Stomach (tissue), 9 donors: ENCODE data around the gene GNG7. TPM values are rescaled to one million over a fixed set of nuclear protein-coding genes. Genes with fewer than 3 reads are reported as not detected.
"Not testable (repeated sequence)": the region's sequence is repeated elsewhere in the genome, so short reads cannot be mapped to it uniquely, and the experiment has no call there.

Experiments used
- DNase-seq, 2 donors: peaks; one replicate each; pipeline versions ENCODE4 v3.0.0 to v3.0.0-alpha.2; 2013 to 2019
- H3K27ac ChIP-seq, 5 donors: fragments of 200-600 bp in 4 of 5; sonication (generic) in 4 of 5; one replicate each; pipeline ENCODE4 v1.5.1; 2013 to 2019; ENCODE audit warnings: mild to moderate bottlenecking in 1 of 5, moderate library complexity in 1 of 5
- H3K27me3 ChIP-seq, 3 donors: fragments of 200-600 bp; sonication (generic); one replicate each; pipeline ENCODE4 v1.5.1; 2017 to 2019; ENCODE audit warnings: mixed run types in 1 of 3
- H3K36me3 ChIP-seq, 4 donors: fragments of 200-600 bp; sonication (generic); 1 replicate in 3 of 4; 2 replicates in 1 of 4; pipeline ENCODE4 v1.5.1; 2016 to 2019
- H3K4me1 ChIP-seq, 4 donors: fragments of 200-600 bp; sonication (generic); one replicate each; pipeline ENCODE4 v1.5.1; 2016 to 2019
- H3K4me3 ChIP-seq, 4 donors: fragments of 200-600 bp; sonication (generic) in 3 of 4; one replicate each; pipeline ENCODE4 v1.5.1; 2016 to 2019; ENCODE audit warnings: mild to moderate bottlenecking in 1 of 4
- H3K9me3 ChIP-seq, 4 donors: fragments of 200-600 bp; sonication (generic); one replicate each; pipeline ENCODE4 v1.5.1; 2016 to 2019
- EP300 ChIP-seq: sonication (generic); formaldehyde crosslinking; IDR thresholded peaks from one replicate; pipeline ENCODE4 v1.6.1; 2017; ENCODE audit warnings: antibody characterized with exemption
- POLR2A ChIP-seq, 4 donors: fragments of 450-650 bp; IDR thresholded peaks; one replicate each; pipeline ENCODE4 v1.6.1; 2016; ENCODE audit warnings: antibody characterized with exemption in 4 of 4, control low read depth in 2 of 4, mild to moderate bottlenecking in 1 of 4, moderate library complexity in 1 of 4
- POLR2AphosphoS5 ChIP-seq, 3 donors: sonication (generic); formaldehyde crosslinking; IDR thresholded peaks; one replicate each; pipeline ENCODE4 v1.6.1; 2016; ENCODE audit warnings: antibody characterized with exemption in 3 of 3
- WGBS, 5 donors: extraction: QIAGEN DNeasy Blood & Tissue Kit in 3 of 5; methylation state at CpG; one replicate each; pipeline versions ENCODE4 v1.1.5 to v1.1.7; 2013 to 2018; 5-methylcytosine and 5-hydroxymethylcytosine counted together
- intact Hi-C: fragments of 100-400 bp; cut with DNase I; formaldehyde crosslinking; loops from one replicate; pipeline ENCODE4 v1.15.1; 2023; ENCODE audit warnings: low total_unique reads
- polyA plus RNA-seq, 3 donors: library from polyadenylated mRNA; stranded (reverse); fragments of 200-250 nt; gene quantifications; one replicate each; pipeline ENCODE4 v1.2.3, GENCODE V29; 2013
- total RNA-seq, 5 donors: library from RNA; depleted of rRNA; stranded (reverse); fragments of >200 nt; gene quantifications; one replicate each; pipeline versions ENCODE4 v1.1.0 to v1.2.3, GENCODE V29; 2014 to 2016
- TF ChIP-seq, protein P1 (sequence below), 7 experiments: fragments of 450-650 bp in 4 of 7; fragments of 200-600 bp in 3 of 7; sonication (generic) in 3 of 7; IDR thresholded peaks; one replicate each; pipeline ENCODE4 v1.5.1; 2016 to 2019; ENCODE audit warnings: antibody characterized with exemption in 7 of 7, control low read depth in 2 of 7, mild to moderate bottlenecking in 1 of 7
- donor health status: healthy with polysubstance abuse.
- donor health status: Bipolar disorder and iron deficiency.
- donor health status: healthy.

Gene GNG7
- total and polyA plus RNA-seq, 8 donors = 0.58 to 15.1 (median 4.3) TPM

DNA sequence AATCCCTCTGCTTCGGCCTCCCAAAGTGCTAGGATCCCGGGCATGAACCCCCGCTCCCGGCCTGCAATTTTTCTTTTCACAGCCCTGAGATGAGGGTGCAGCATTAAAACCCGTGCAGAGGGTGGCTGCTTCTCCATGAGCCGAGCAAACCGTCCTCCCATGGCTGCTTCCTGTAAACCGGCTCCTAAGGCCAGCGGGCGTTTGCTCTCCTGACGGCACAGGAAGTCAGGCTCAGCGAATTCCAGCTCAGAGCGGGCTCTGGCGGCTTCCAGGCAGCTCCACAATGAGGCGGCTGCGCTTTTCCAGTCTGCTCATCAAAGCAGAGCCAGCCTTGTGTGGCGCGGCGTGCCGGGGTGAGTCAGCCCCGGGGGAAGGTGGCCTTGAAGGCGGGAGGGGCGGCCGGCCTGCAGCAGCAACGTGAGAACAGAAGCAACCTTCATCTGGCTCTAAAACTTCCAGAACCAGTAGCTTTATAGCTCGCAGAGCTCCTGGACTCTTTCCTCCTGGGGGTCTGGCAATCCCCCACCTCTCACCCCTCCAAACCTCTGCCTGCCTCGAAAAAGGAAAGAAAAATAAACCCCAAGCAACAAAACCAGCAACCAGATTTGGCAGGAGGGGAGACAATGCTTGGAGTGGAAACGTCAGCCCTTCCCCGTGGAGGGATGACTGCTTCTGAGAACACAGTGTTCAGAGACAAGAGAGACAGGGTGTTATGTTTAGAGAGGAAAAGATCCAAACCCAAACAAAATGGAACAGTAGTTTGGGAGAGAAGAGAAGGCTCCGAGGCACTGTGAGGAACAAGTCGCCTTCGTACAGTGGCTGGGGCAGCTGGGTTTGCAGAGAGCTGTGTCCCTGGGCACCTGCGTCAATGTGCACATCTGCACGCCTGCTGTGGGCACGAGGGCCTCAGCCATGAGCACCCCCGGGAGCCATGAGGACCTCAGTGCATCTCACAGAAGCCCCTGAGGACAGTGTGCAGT is 158.7 kb downstream of the GNG7 start:
- H3K9me3 ChIP-seq = no peaks in the 10 kb centered on the region
- TF ChIP-seq EP300 = peak; percentile 93
- peak; percentile 92 to 98 (median 97) for TF ChIP-seq POLR2AphosphoS5 (IDR thresholded peaks at IDR 0.05)
- no peak for TF ChIP-seq POLR2A (IDR thresholded peaks at IDR 0.05)
- TF ChIP-seq, protein P1, sequence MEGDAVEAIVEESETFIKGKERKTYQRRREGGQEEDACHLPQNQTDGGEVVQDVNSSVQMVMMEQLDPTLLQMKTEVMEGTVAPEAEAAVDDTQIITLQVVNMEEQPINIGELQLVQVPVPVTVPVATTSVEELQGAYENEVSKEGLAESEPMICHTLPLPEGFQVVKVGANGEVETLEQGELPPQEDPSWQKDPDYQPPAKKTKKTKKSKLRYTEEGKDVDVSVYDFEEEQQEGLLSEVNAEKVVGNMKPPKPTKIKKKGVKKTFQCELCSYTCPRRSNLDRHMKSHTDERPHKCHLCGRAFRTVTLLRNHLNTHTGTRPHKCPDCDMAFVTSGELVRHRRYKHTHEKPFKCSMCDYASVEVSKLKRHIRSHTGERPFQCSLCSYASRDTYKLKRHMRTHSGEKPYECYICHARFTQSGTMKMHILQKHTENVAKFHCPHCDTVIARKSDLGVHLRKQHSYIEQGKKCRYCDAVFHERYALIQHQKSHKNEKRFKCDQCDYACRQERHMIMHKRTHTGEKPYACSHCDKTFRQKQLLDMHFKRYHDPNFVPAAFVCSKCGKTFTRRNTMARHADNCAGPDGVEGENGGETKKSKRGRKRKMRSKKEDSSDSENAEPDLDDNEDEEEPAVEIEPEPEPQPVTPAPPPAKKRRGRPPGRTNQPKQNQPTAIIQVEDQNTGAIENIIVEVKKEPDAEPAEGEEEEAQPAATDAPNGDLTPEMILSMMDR (IDR thresholded peaks at IDR 0.05) = peak in 4 of 7 experiments; percentile 8 to 37 (median 14)
- H3K27me3 ChIP-seq = no peaks in the 10 kb centered on the region
- 11 to 25% (median 15%) methylated on average over 24 to 36 of the region's 36 CpGs for WGBS, 5 donors
- peaks cover 67 to 74% (median 70%) of the 10 kb centered on the region in 4 donors for H3K4me1 ChIP-seq
- no peaks in the 10 kb centered on the region for H3K36me3 ChIP-seq
- intact Hi-C loops = loop anchor here (10.0 kb wide), 1 partner anchor 69 kb away; the partner anchor contains the start of gene GADD45B
- peak; percentile 91 to 97 for DNase-seq
- H3K27ac ChIP-seq = peak overlapping the region; percentile 47 to 94 (median 90)
- peak overlapping the region; percentile 12 to 30 (median 20) for H3K4me3 ChIP-seq

DNA sequence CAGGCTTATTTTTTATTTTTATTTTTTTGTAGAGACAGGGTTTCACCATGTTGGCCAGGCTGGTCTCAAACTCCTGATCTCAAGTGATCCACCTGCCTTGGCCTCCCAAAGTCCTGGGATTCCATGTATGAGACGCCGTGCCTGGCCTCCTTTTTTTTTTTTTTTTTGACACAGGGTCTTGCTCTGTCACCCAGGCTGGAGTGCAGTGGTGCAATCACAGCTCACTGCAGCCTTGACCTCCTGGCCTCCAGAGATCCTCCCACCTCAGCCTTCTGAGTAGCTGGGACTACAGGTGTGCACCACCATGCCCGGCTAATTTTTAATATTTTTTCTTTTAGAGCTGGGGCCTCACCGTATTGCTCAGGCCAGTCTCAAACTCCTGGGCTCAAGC is 159.4 kb downstream of the GNG7 start:
- WGBS, 5 donors = 27 to 62% (median 39%) methylated on average over 4 of the region's 4 CpGs
- not testable (repeated sequence) for H3K36me3 ChIP-seq, DNase-seq, H3K9me3 ChIP-seq, H3K27me3 ChIP-seq
- peaks cover 67 to 74% (median 70%) of the 10 kb centered on the region in 4 donors for H3K4me1 ChIP-seq
- peak overlapping the region; percentile 47 to 94 (median 90) for H3K27ac ChIP-seq
- H3K4me3 ChIP-seq = peak overlapping the region; percentile 12 to 30 (median 20)
- intact Hi-C loops = loop anchor here (10.0 kb wide), 1 partner anchor 68 kb away; the partner anchor contains the start of gene GADD45B

DNA sequence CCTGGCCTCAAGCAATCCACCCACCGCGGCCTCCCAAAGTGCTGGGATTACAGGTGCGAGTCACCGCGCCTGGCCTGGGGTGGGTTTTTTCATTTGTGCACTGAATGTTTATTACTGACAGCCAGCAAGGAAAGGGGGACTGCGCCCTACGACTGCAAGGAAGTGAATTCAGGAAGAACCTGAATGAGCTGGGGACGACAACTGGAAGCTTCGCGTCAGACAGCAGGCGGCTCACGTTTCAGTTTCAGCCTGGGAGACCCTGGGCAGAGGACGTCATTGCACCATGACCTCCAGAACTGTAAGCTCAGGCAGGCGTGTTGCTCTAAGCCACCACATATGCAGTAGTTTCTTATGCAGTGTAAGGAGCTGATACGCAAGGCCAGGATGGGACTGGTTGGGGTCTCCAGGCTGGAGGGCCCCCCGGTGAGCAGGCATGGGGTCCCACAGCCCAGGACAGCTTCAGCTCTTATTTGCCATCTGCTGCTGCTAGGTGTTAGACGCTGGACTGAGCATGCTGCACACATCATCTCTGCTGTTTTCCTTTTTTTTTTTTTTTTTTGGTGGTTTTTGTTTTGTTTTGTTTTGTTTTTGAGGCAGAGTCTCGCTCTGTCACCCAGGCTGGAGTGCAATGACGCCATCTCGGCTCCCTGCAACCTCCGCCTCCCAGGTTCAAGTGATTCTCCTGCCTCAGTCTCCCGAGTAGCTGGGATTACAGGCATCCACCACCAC is 160.0 kb downstream of the GNG7 start:
- DNase-seq = peak in 1 of 2 donors; percentile 54
- H3K4me1 ChIP-seq = peaks cover 67 to 74% (median 70%) of the 10 kb centered on the region in 4 donors
- WGBS, 5 donors = 59 to 87% (median 84%) methylated on average over 22 of the region's 22 CpGs

DNA sequence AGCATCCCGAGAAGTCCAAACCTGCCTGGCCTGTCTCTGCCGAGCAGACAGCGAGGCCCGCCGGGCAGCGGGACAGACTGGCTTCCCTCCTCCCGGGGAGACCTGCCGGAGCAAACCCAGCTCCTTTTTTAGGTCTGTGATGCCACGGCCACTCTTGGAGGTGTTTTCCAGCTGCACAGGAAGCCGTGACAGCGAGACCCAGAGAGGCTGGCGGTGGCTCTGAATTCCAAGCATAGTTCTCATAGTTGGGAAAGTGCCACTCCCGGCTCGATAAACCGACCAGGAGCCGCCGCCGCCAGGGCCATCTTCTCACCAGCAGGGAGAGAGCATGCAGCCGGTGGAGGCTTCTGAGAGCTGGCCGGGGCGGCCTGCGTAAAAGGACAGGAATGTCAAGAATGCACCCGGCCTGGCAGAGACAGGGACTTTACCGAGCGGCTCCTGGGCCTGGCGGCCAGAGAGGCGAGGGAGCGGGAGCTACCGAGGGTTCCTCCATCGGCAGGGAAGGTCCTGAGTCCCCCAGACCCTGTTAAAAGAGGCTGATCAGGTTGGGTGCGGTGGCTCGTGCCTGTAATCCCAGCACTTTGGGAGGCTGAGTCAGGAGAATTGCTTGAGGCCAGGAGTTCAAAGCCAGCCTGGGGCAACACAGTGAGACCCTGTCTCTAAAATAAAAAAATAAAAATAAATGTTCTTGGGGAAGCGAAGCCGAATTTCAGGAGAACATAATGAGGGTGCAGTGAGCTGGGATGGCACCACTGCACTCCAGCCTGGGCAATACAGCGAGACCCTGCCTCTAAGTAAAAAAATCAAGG is 161.6 kb downstream of the GNG7 start:
- Histone ChIP-seq H3K4me3 (peak overlapping the region in 3 of 4 donors; percentile 8 to 25 (median 12)), H3K9me3 (no peaks in the 10 kb centered on the region), H3K27ac (peak overlapping the region; percentile 17 to 94 (median 90)), H3K36me3 (no peaks in the 10 kb centered on the region), H3K27me3 (no peaks in the 10 kb centered on the region), H3K4me1 (peaks cover 57 to 68% (median 60%) of the 10 kb centered on the region in 4 donors)
- 21 to 26% (median 23%) methylated on average over 15 to 35 of the region's 35 CpGs for WGBS, 5 donors
- DNase-seq = peak; percentile 89 to 94
- no peak for TF ChIP-seq EP300
- TF ChIP-seq, protein P1 (IDR thresholded peaks at IDR 0.05) = peak in 4 of 7 experiments; percentile 3 to 35 (median 14)
- peak; percentile 62 to 86 (median 69) for TF ChIP-seq POLR2AphosphoS5 (IDR thresholded peaks at IDR 0.05)
- intact Hi-C loops = loop anchor here (10.0 kb wide), 1 partner anchor 66 kb away; the partner anchor contains the start of gene GADD45B

More for the DNA sequence above, 160.0 kb downstream of the GNG7 start:
- peak overlapping the region; percentile 41 to 94 (median 90) for H3K27ac ChIP-seq
- H3K36me3 ChIP-seq = no peaks in the 10 kb centered on the region
- no peaks in the 10 kb centered on the region for H3K9me3 ChIP-seq
- TF ChIP-seq EP300 (no peak), POLR2AphosphoS5 (IDR thresholded peaks at IDR 0.05) (no peak), POLR2A (IDR thresholded peaks at IDR 0.05) (no peak)
- TF ChIP-seq, protein P1 (IDR thresholded peaks at IDR 0.05) = no peak
- H3K4me3 ChIP-seq = no peak overlapping the region
- intact Hi-C loops = loop anchor here (10.0 kb wide), 1 partner anchor 68 kb away; the partner anchor contains the start of gene GADD45B
- H3K27me3 ChIP-seq = no peaks in the 10 kb centered on the region
